ENCODE data around the gene MARK4. TPM values are rescaled to one million over a fixed set of nuclear protein-coding genes. Genes with fewer than 3 reads are reported as not detected.

The MARK4 gene
- total RNA-seq, 2 experiments from 2014 or later, result 18.5 to 19.9 TPM

DNA sequence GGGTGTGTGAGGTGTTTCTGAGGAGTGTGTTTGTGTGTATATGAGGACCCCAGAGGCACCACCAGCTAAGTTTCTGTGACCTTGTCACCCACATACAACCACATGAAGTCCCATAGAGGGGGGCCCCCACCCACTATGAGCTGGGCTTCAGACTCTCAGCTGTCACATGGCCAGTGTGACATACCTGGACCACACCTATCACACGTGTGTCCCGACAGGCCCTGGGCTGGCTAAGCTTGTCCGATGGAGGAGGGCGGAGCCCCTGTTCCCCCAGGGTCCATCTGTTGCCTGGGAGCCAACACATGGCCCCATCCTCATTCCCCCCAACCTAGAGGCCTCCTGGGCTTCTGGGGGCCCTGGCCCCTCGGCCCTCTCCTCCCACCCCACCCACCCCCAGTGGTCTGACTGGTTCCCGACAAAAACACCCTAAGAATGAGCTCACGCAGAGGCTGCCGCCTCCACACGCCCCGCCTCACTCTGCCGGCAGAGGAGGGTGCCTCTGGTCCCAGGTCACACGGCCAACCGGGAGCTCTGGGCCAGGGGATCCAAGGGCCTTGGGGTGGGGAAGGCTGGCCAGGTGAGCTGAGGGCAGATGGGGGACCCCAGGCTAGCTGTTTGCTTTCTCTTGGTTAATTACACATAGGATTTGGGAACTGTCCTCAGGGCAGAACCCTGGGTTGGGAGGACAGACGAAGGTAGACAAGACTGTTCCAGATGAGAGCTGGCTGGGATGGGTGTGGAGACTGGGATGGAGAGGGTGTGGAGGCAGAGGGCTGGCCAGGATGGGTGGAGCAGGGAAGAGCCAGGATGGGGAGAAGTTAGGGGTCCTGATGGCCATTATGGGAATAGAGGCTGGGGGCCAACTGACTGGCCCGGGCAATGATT, 93.8 kb downstream of the MARK4 start:
- Mint-ChIP-seq H3K4me1 (ENCODE audit: low read depth) (peaks cover 5% of the 10 kb centered on the region), H3K36me3 (ENCODE audit: low read depth) (no peaks in the 10 kb centered on the region), H3K27ac (no peak overlapping the region), H3K9me3 (no peaks in the 10 kb centered on the region), H3K4me3 (no peak overlapping the region), H3K27me3 (peaks cover 19% of the 10 kb centered on the region)
- TF ChIP-seq, protein P1, sequence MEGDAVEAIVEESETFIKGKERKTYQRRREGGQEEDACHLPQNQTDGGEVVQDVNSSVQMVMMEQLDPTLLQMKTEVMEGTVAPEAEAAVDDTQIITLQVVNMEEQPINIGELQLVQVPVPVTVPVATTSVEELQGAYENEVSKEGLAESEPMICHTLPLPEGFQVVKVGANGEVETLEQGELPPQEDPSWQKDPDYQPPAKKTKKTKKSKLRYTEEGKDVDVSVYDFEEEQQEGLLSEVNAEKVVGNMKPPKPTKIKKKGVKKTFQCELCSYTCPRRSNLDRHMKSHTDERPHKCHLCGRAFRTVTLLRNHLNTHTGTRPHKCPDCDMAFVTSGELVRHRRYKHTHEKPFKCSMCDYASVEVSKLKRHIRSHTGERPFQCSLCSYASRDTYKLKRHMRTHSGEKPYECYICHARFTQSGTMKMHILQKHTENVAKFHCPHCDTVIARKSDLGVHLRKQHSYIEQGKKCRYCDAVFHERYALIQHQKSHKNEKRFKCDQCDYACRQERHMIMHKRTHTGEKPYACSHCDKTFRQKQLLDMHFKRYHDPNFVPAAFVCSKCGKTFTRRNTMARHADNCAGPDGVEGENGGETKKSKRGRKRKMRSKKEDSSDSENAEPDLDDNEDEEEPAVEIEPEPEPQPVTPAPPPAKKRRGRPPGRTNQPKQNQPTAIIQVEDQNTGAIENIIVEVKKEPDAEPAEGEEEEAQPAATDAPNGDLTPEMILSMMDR (IDR thresholded peaks at IDR 0.05), result no peak
- ATAC-seq (no peak), DNase-seq (no peak)
- ChIA-PET POLR2A (no interaction called here), CTCF (interaction anchor here (0.8 to 1.0 kb wide), 2 partner anchors 57 to 96 kb away, joined by 3 to 4 read pairs; no protein-coding TSS in a partner anchor)
- intact Hi-C loops (cut with micrococcal nuclease), result no loop called here

DNA sequence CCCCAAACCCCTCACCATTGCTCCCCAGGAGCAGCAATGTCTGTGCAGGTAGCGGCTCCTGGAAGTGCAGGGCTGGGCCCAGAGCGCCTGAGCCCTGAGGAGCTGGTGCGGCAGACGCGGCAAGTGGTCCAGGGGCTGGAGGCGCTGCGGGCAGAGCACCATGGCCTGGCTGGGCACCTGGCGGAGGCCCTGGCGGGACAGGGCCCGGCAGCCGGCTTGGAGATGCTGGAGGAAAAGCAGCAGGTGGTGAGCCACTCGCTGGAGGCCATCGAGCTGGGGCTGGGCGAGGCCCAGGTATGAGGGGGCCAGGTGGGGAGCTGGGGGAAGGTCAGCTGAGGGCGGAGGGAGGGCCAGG, 94.4 kb downstream of the MARK4 start:
- Mint-ChIP-seq H3K9me3 (no peaks in the 10 kb centered on the region), H3K27ac (no peak overlapping the region), H3K27me3 (peaks cover 16% of the 10 kb centered on the region), H3K4me3 (no peak overlapping the region), H3K4me1 (ENCODE audit: low read depth) (no peaks in the 10 kb centered on the region), H3K36me3 (ENCODE audit: low read depth) (no peaks in the 10 kb centered on the region)
- intact Hi-C loops (cut with micrococcal nuclease), result no loop called here
- ChIA-PET CTCF (interaction anchor here (1.0 kb wide), 1 partner anchor 97 kb away, joined by 4 read pairs; no protein-coding TSS in a partner anchor), POLR2A (no interaction called here)
- ATAC-seq (no peak), DNase-seq (no peak)
- TF ChIP-seq, protein P1 (IDR thresholded peaks at IDR 0.05), result no peak

DNA sequence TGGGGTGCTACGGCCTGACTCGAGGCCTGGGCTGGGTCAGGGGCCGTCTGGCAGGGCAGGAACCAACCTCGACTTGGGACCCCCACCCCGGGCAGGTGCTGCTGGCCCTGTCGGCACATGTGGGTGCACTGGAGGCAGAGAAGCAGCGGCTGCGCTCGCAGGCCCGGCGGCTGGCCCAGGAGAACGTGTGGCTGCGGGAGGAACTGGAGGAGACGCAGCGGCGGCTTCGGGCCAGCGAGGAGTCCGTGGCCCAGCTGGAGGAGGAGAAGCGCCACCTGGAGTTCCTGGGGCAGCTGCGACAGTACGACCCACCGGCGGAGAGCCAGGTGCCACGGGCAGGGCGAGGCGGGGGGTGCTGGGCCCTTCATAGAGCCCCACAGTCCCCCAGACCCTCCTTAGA, 95.4 kb downstream of the MARK4 start:
- Mint-ChIP-seq H3K4me1 (ENCODE audit: low read depth) (no peaks in the 10 kb centered on the region), H3K36me3 (ENCODE audit: low read depth) (no peaks in the 10 kb centered on the region), H3K9me3 (no peaks in the 10 kb centered on the region), H3K4me3 (no peak overlapping the region), H3K27me3 (peaks cover 16% of the 10 kb centered on the region), H3K27ac (no peak overlapping the region)
- intact Hi-C loops (cut with micrococcal nuclease), result no loop called here
- ChIA-PET POLR2A (no interaction called here), CTCF (no interaction called here)
- ATAC-seq (no peak), DNase-seq (no peak)
- TF ChIP-seq, protein P1 (IDR thresholded peaks at IDR 0.05), result no peak

DNA sequence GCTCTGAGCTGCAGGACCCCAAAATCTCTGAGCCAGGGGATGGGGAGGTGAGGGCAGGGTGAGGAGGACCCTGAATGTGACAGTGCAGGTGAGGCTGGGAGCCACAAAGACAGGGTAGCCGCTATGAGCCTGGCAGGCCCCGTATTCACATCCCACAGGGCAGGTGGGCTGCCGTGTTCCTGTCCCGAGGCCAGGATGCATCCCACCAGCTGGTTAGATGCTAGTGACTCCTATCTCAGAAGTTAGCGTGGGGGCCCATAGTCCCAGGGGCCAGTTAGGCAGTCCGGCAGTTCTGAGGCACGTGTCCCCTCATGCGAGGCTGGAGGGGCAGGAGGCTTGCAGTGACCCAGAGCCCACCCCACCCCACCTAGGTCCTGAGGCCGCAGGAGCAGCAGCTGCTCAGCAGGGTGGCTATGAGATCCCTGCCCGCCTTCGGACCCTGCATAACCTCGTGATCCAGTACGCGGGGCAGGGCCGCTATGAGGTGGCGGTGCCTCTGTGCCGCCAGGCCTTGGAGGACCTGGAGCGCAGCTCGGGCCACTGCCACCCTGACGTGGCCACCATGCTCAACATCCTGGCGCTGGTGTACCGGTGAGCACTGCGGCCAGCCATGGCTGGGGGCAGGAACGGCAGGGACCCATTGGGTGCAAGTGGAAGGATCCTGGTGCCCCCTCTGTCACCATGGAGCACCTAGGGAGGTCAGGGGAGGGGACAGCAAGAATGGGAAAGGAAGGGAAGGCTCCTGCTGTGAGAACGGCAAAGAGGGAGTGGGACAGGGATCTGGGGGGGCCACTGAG, 96.7 kb downstream of the MARK4 start:
- H3K4me3 Mint-ChIP-seq, result no peak overlapping the region
- ATAC-seq, result no peak
- H3K27ac Mint-ChIP-seq, result no peak overlapping the region
- DNase-seq, result no peak
- ChIA-PET CTCF (interaction anchor here (0.6 kb wide), 1 partner anchor 13 kb away, joined by 3 read pairs; no protein-coding TSS in a partner anchor), POLR2A (no interaction called here)
- no peaks in the 10 kb centered on the region for H3K9me3 Mint-ChIP-seq
- intact Hi-C loops (cut with micrococcal nuclease), result no loop called here
- TF ChIP-seq, protein P1 (IDR thresholded peaks at IDR 0.05), result no peak
- H3K4me1 Mint-ChIP-seq (ENCODE audit: low read depth), result no peaks in the 10 kb centered on the region
- no peaks in the 10 kb centered on the region for H3K36me3 Mint-ChIP-seq (ENCODE audit: low read depth)
- H3K27me3 Mint-ChIP-seq, result peaks cover 16% of the 10 kb centered on the region

All from activated CD8-positive, alpha-beta T cell treated with anti-CD3 and anti-CD28 coated beads for 36 hours (primary cell).